HepG2 (cell line): ENCODE measurements around the gene THEM4. TPM values are rescaled to one million over a fixed set of nuclear protein-coding genes. Genes with fewer than 3 reads are reported as not detected.

Experiments
- E2F1 ChIP-seq: sonication (generic); formaldehyde crosslinking; IDR thresholded peaks from 2 replicates; pipeline ENCODE4 v1.5.0; 2020; ENCODE audit warnings: missing genetic modification reagents
- FOXA1 ChIP-seq, 2 experiments: fragments of 450-650 bp in 1 of 2; sonication (generic) in 1 of 2; formaldehyde crosslinking in 1 of 2; IDR thresholded peaks; 2 replicates each; pipeline versions ENCODE4 v1.4.0 to v1.6.1; 2016 to 2020; ENCODE audit warnings: missing genetic modification reagents in 1 of 2
- HMGXB3 ChIP-seq: sonication (generic); formaldehyde crosslinking; IDR thresholded peaks from 2 replicates; pipeline ENCODE4 v1.4.0; 2020; ENCODE audit warnings: missing genetic modification reagents, borderline replicate concordance
- HNRNPLL ChIP-seq: fragments of 200-400 bp; formaldehyde crosslinking; IDR thresholded peaks from 2 replicates; pipeline ENCODE4 v1.6.1; 2017; ENCODE audit warnings: mild to moderate bottlenecking, low read depth, low read length; ENCODE audit not compliant: poor library complexity, severe bottlenecking
- MYNN ChIP-seq: sonication (generic); formaldehyde crosslinking; IDR thresholded peaks from 2 replicates; pipeline ENCODE4 v1.4.0; 2020; ENCODE audit warnings: mild to moderate bottlenecking, low read depth, missing genetic modification reagents
- NR2F2 ChIP-seq: IDR thresholded peaks from 2 replicates; pipeline ENCODE4 v1.6.1; 2012; ENCODE audit warnings: low read depth, inconsistent platforms, borderline replicate concordance
- PHF8 ChIP-seq: sonication (generic); formaldehyde crosslinking; IDR thresholded peaks from 2 replicates; pipeline ENCODE4 v1.5.0; 2020; ENCODE audit warnings: missing genetic modification reagents
- RXRB ChIP-seq: IDR thresholded peaks from 2 replicates; pipeline ENCODE4 v1.6.1; 2016; ENCODE audit warnings: borderline replicate concordance, missing genetic modification reagents, missing compliant biosample characterization
- TAF1 ChIP-seq: sonication (generic); formaldehyde crosslinking; IDR thresholded peaks from 2 replicates; pipeline ENCODE4 v1.4.0; 2020; ENCODE audit warnings: missing genetic modification reagents
- ZBTB26 ChIP-seq: IDR thresholded peaks from 2 replicates; pipeline ENCODE4 v1.6.1; 2016; ENCODE audit warnings: missing compliant biosample characterization, missing genetic modification reagents, borderline replicate concordance
- ZNF280D ChIP-seq: sonication (generic); formaldehyde crosslinking; IDR thresholded peaks from 2 replicates; pipeline ENCODE4 v1.5.1; 2020; ENCODE audit warnings: mild to moderate bottlenecking, missing genetic modification reagents
- ZNF343 ChIP-seq: sonication (generic); formaldehyde crosslinking; IDR thresholded peaks from 2 replicates; pipeline ENCODE4 v1.4.0; 2020; ENCODE audit warnings: mild to moderate bottlenecking, missing genetic modification reagents
- ZNF431 ChIP-seq: sonication (generic); formaldehyde crosslinking; IDR thresholded peaks from 2 replicates; pipeline ENCODE4 v1.9.0; 2022; ENCODE audit warnings: missing genetic modification reagents, low read depth, mild to moderate bottlenecking, borderline replicate concordance
- ZNF605 ChIP-seq: sonication (generic); formaldehyde crosslinking; IDR thresholded peaks from 2 replicates; pipeline ENCODE4 v1.8.0; 2022; ENCODE audit warnings: mild to moderate bottlenecking, missing genetic modification reagents
- ZNF691 ChIP-seq: sonication (generic); formaldehyde crosslinking; IDR thresholded peaks from 2 replicates; pipeline ENCODE4 v1.4.0; 2020; ENCODE audit warnings: missing genetic modification reagents, low read depth, mild to moderate bottlenecking, borderline replicate concordance
- ZSCAN29 ChIP-seq: sonication (generic); formaldehyde crosslinking; conservative IDR thresholded peaks from 2 replicates; pipeline ENCODE4 v1.4.0; 2020; ENCODE audit warnings: mild to moderate bottlenecking, missing genetic modification reagents
- polyA plus RNA-seq, 8 experiments: library from polyadenylated mRNA; depleted of rRNA in 3 of 8; stranded (reverse) in 7 of 8; unstranded in 1 of 8; fragments of >200 nt; fragmentation: Illumina TruSeq in 4 of 8; extraction: Trizol in 4 of 8; gene quantifications; 2 replicates each; pipeline versions ENCODE4 v1.2.1 to v1.2.3, GENCODE V29; 2011 to 2016; ENCODE audit warnings: low read depth in 4 of 8, missing spikeins in 1 of 8, mixed read lengths in 1 of 8; ENCODE audit not compliant: insufficient read depth in 1 of 8
- total RNA-seq, 5 experiments: library from RNA; depleted of rRNA; stranded (reverse); fragments of >200 nt; fragmentation: Illumina TruSeq; extraction: Trizol; gene quantifications; 2 replicates each; pipeline ENCODE4 v1.2.3, GENCODE V29; 2016; ENCODE audit warnings: low read depth in 1 of 5

The THEM4 gene
- total and polyA plus RNA-seq, 2 of the 13 experiments (the other 11 are each of a cell fraction or from before 2014, with no cell fraction given) = 10.9 to 13.9 TPM

- TF ChIP-seq HNRNPLL = peak; percentile 93
- 0 out of 2 replicates have a peak, but pooled peaks have one; percentile 62 for TF ChIP-seq ZNF343 (CRISPR knock-in tag)
- peak; percentile 38; the same call in 1 of the 2 replicates for TF ChIP-seq E2F1 (CRISPR knock-in tag)
- TF ChIP-seq NR2F2 = no peak
- peak; percentile 73; the same call in 1 of the 2 replicates for TF ChIP-seq RXRB
- TF ChIP-seq ZNF605 (CRISPR knock-in tag) = peak; percentile 90
- TF ChIP-seq ZSCAN29 (CRISPR knock-in tag) = peak; percentile 83
- 0 out of 2 replicates have a peak, but pooled peaks have one; percentile 40 for TF ChIP-seq MYNN (CRISPR knock-in tag)
- TF ChIP-seq PHF8 (CRISPR knock-in tag) = peak; percentile 79
- TF ChIP-seq ZNF691 (CRISPR knock-in tag) = 0 out of 2 replicates have a peak, but pooled peaks have one; percentile 70
- no peak for TF ChIP-seq FOXA1 (IDR thresholded peaks at IDR 0.05)
- peak; percentile 39 for TF ChIP-seq FOXA1 (CRISPR knock-in tag; IDR thresholded peaks at IDR 0.05)
- peak; percentile 50; the same call in 1 of the 2 replicates for TF ChIP-seq ZNF431 (CRISPR knock-in tag)
- no peak for TF ChIP-seq ZBTB26 (CRISPR knock-in tag)
- TF ChIP-seq HMGXB3 = peak; percentile 63; the same call in 1 of the 2 replicates
- peak; percentile 76 for TF ChIP-seq TAF1
- TF ChIP-seq ZNF280D (CRISPR knock-in tag) = peak; percentile 69; the same call in 1 of the 2 replicates
These were observed at the start of gene THEM4 (continued) for GRCh38 chr1:151909167-151910149.
